IPS-NIHi11 (cell line): ENCODE data around the gene ITGAL.
"Not testable (repeated sequence)": the region's sequence is repeated elsewhere in the genome, so short reads cannot be mapped to it uniquely, and the experiment has no call there.

Source experiments
- DNase-seq: peaks from one replicate; pipeline ENCODE4 v3.0.0; 2012; ENCODE audit warnings: mixed read lengths, low spot score

The ITGAL gene

GRCh38 chr16:30472328-30472942 lies at the start of gene ITGAL:
Gene ITGAL, plus strand, starts transcription at chr16:30472742. Its CDS starts 96 bp downstream, at chr16:30472838.
- DNase-seq, result no peak

GRCh38 chr16:30428055-30428454 lies 44.5 kb upstream of the ITGAL start:
- DNase-seq, result no peak

GRCh38 chr16:30429418-30429677 lies 43.2 kb upstream of the ITGAL start:
- DNase-seq, result peak; percentile 42

DNA sequence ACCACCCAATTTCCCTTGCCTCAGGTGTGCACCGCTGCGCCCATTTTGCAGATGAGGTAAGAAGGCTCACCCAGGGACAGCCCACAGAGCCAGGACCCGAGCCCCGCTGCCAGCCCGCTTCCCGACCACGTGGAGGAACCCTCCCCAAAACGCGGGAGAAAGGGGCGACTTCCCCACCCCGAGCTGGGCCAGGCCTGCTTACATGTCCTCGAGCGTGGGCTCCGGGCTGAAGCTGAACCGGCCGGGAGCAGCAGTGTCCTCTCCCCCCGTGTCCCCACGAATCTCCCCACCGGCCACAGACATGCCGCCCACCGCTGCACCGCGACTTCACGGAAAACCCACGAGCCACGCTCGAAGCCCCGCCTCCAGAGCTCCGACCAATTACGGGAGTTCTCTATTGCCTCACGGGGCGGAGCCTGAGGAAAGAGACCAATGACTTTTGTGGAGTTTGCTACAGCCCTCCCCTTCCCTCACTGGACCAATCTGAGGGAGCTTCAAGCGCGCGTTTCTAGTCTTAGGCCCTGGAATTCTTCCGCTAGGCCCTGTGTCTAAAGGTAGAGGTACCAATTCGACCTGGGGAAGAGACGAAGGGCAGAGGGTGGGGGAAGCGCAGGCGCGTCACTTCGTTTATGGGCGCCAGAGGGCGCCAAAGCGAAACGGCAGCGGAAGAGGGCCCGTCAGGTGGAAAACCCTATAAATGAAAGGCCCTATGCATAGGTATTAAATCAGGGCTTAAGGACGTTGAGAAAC lies 42.7 kb upstream of the ITGAL start, which contains the start of gene DCTPP1:
TSS of gene DCTPP1 (minus strand) at position 353 of the 750 bp plus-strand sequence. CDS start at position 303, 50 bp downstream.
- DNase-seq, result peak; percentile 92

GRCh38 chr16:30430428-30430970 lies 42.0 kb upstream of the ITGAL start:
- DNase-seq, result peak; percentile 63

GRCh38 chr16:30434852-30435251 lies 37.7 kb upstream of the ITGAL start:
- DNase-seq, result no peak

- no peak for DNase-seq
Measured at GRCh38 chr16:30437511-30438046, 35.0 kb upstream of the ITGAL start.

DNA sequence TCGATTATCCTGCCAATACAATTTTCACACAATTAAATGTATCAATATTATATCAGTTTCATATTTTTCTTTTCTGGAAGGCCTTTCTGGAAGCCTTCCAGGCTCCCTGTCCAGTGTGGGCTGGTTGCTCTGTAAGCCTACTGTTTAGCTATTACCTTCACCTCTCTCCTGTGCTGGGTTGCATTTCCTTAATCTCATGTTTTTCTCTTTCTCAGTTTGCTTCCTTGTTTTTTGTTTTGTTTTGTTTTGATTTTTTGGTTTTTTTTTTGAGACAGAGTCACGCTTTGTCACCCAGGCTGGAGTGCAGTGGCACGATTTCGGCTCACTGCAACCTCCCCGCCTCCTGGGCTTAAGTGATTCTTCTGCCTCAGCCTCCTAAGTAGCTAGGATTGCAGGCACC lies 33.7 kb upstream of the ITGAL start:
- DNase-seq, result no peak

DNA sequence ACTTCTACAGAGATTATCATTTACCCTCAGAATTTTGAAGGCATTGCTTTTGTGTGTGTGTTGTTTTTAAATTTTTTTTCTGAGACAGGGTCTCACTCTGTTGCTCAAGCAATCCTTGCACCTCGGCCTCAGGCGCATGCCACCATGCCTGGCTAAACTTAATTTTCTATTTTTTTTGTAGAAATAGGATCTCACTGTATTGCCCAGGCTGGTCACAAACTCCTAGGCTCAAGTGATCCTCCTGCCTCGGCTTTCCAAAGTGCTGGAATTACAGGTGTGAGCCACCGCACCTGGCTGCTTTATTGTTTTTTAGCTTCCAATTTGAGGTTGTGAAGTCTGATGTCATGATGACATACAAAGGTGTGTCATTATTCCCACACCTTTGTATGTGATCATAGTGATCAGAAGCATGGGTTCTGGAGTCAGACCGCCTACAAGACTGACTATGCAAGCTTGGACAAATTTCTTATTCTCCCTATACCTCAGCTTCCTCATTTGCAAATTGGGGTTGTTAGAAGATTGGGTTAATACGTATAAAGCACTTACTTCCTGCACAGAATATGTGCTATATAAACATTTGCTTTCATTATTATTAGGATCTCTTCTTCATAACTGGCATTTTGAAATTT lies 32.7 kb upstream of the ITGAL start:
- DNase-seq, result no peak

DNA sequence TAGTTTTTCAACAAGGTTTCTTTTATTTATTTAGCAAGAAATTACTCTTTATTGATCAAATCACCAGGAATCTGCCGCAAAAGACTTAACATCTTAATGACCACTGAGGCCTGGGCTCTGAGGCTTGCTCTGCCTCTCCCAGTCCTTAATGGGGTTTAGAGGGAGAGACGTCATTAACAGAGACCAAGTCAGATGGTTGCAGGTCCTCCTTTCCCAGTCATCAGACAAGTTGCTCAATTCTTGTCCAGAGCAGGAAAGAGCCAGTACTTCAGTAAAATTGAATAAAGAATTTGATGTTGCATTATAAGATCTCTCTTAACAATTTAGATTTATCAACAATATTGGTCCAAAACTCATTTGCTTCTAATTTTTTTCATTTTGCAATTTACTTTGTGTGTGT lies 28.9 kb upstream of the ITGAL start:
- DNase-seq, result no peak

DNA sequence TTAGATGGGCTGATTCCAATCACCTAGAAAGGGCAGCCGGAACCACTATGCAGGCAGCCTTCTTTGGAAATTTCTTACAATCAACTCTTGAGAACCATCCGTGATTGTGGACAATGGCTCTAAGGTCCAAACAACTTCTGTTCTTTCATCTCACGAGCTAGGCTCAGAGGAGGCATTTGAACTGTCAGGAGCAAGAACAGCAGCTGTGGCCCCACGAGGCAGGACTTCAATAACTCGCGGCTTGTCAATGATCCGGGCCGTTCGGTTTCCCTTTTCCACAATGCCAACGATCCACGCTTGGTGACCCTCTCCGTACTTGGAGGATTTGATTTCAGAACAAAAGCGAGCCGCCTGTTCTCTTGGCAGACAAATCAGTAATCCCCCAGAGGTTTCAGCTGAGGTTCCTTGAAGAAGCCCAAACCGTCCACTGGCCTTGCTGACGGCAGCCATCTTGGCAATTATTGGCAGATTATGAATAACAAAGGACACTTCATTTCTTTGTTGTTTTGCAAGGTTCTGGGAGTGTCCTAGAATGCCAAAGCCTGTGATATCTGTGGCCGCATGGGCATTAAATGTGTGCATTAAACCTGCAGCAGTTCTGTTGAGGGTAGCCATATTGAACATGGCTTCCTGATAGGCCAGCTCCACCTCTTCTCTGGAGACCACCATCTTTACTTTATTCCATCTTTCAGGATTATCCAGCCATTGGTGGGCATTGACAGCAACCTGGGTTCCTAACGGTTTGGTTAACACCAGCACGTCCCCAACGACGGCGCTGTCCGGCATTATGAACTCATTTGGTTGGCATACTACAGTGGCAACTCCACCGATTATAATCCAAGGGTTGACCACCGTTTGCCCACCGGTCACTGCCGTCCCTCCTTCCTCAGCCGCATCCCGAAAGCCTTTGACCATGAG lies 28.1 kb upstream of the ITGAL start:
- no peak for DNase-seq

DNA sequence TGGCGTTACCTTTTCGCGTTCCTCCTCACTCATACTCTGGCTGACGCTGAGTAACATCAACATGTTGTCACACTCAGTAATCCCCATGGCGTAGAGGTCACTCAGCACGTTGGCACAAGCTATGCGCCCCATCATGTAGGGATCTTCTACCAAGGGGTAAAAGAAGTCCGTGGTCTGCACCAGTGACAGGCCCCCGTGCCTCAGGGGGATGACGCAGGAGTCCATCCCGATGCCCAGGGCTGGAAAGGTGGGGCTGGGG lies 27.5 kb upstream of the ITGAL start:
- DNase-seq, result no peak

DNA sequence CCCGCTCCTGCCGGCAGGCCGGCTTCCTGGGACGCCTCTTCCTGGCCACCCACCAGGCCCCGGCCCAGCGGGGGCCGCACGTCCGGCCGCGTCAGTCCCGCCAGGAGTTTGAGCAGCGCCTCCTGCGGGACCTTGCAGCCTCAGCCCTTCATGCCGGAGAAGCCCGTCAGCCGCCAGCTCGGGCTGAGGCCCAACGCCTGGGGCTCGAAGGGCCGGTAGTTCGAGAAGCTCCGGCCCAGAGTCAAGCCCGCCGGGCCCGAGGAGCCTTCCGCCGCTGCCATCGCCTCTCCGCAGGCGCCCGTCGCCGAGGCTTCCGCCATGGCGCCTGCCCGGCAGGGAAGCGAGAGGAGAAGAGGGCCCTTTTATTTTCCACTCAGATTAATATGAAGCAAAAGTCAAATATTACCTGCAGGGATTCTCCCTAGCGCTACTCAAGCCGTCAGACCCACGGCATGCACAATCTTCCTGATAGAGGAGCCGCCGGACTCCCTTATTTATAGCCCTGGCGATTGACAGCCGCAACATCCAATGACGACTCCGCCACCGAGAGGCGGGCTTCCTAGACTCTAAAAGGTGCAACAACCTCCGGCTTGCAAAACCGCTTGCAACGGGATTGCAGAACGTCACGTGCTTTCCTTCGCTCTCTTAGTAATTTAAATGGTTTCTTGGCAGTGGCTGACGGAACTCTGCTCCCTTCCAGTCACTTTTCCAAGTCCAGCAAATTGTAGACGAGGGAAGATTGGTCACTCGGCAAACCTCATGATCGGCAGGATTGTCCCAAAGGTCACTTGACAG lies 26.9 kb upstream of the ITGAL start, which contains the start of gene SEPHS2:
TSS of gene SEPHS2 (minus strand) at position 467 of the 795 bp plus-strand sequence. CDS start at position 320, 147 bp downstream.
- peak; percentile 91 for DNase-seq

GRCh38 chr16:30446203-30446595 lies 26.3 kb upstream of the ITGAL start:
- no peak for DNase-seq

- DNase-seq, result no peak
Measured at GRCh38 chr16:30447512-30448226, 24.9 kb upstream of the ITGAL start.

GRCh38 chr16:30449116-30449435 lies 23.5 kb upstream of the ITGAL start:
- DNase-seq, result no peak

DNA sequence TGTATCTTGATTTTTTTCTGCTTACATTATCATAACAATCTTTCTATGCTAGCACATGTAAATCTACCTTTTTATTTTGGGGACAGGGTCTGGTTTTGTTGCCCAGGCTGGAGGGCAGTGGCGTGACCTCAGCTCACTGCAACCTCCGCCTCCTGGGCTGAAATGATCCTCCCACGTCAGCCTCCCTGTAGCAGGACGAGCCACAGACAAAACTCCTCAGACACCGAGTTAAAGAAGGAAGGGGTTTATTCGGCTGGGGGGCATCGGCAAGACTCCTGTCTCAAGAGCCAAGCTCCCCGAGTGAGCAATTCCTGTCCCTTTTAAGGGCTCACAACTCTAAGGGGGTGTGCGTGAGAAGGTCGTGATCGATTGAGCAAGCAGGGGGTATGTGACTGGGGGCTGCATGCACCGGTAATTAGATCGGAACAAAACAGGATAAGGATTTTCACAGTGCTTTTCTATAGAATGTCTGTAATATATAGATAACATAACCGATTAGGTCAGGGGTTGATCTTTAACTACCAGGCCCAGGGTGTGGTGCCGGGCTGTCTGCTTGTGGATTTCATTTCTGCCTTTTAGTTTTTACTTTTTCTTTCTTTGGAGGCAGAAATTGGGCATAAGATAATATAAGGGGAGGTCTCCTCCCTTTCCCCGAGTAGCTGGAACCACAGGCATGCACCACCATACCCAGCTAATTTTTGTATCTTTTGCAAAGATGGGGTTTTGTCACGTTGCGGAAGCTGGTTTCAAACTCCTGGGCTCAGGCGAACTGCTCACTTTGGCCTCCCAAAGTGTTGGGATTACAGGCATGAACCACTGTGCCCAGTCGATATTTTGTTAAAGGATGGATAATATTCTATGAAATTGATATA lies 19.6 kb upstream of the ITGAL start:
- DNase-seq, result not testable (repeated sequence)

DNA sequence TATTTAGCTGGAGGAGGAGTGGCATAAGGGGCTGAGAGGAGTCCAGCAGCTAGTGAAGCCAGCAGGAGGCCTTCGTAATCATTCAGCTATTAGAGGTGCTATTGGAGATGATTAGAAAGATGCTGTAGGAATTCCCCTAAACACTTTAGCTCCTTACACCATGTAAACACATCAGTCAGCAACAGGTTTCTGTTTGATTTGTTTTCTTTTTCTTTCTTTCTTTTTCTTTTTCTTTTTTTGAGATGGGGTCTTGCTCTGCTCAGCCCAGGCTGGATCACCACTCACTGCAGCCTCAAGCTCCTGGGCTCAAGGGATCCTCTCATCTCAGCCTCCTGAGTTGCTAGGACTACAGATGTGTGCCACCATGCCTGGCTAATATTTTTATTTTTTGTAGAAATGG lies 16.2 kb upstream of the ITGAL start:
- DNase-seq, result no peak

GRCh38 chr16:30457256-30457655 lies 15.3 kb upstream of the ITGAL start:
- no peak for DNase-seq
